HEK293 (cell line): Measurements from ENCODE around the gene CDH6.

Source experiments
- CTCF ChIA-PET: fragments of 350-600 bp; formaldehyde crosslinking; extraction: SDS; loops from one replicate; lab custom pipeline; 2021; ENCODE audit warnings: antibody characterized with exemption; lab: Yijun Ruan, JAX
- POLR2A ChIA-PET: fragments of 300-600 bp; formaldehyde crosslinking; extraction: SDS; loops from one replicate; lab custom pipeline; 2020; ENCODE audit warnings: antibody characterized with exemption, inconsistent platforms; lab: Yijun Ruan, JAX
- H3K27ac ChIP-seq: fragments of 200-500 bp; sonication (Bioruptor generic); 2 replicates; pipeline ENCODE4 v1.5.1; 2014; ENCODE audit warnings: low read depth, low read length, control low read depth, inconsistent platforms; ENCODE audit errors: extremely low read depth
- H3K36me3 ChIP-seq, 2 experiments: fragments of 200-500 bp in 1 of 2; sonication (Bioruptor generic) in 1 of 2; 1 replicate in 1 of 2; 2 replicates in 1 of 2; pipeline ENCODE4 v1.5.1; 2014 to 2017; ENCODE audit warnings: inconsistent platforms in 2 of 2, low read length in 2 of 2; ENCODE audit not compliant: control insufficient read depth in 2 of 2, insufficient read depth in 1 of 2
- H3K4me1 ChIP-seq: fragments of 200-500 bp; sonication (Bioruptor generic); 2 replicates; pipeline ENCODE4 v1.5.1; 2014; ENCODE audit warnings: mild to moderate bottlenecking, low read length, inconsistent platforms; ENCODE audit not compliant: control insufficient read depth, insufficient read depth
- H3K4me3 ChIP-seq: 2 replicates; pipeline ENCODE4 v1.5.1; 2011; ENCODE audit warnings: low read depth, mild to moderate bottlenecking, control low read depth, low read length, moderate library complexity
- H3K9me3 ChIP-seq: fragments of 200-500 bp; sonication (Bioruptor generic); 2 replicates; pipeline ENCODE4 v1.5.1; 2014; ENCODE audit warnings: low read depth, low read length, inconsistent platforms; ENCODE audit not compliant: control insufficient read depth, insufficient read depth
- OSR2 ChIP-seq: fragments of 450-650 bp; formaldehyde crosslinking; IDR thresholded peaks from 2 replicates; pipeline ENCODE4 v1.5.1; 2016; ENCODE audit warnings: missing biosample characterization, missing genetic modification characterization
- REPIN1 ChIP-seq: fragments of 450-650 bp; formaldehyde crosslinking; IDR thresholded peaks from 2 replicates; pipeline ENCODE4 v1.5.1; 2017; ENCODE audit warnings: missing biosample characterization, missing genetic modification characterization, low read depth
- REST ChIP-seq: fragments of 450-650 bp; formaldehyde crosslinking; IDR thresholded peaks from 2 replicates; pipeline ENCODE4 v1.5.1; 2016; ENCODE audit warnings: missing biosample characterization, missing genetic modification characterization
- SP2 ChIP-seq: fragments of 450-650 bp; formaldehyde crosslinking; IDR thresholded peaks from 2 replicates; pipeline ENCODE4 v1.5.1; 2016; ENCODE audit warnings: missing biosample characterization, missing genetic modification characterization
- SP3 ChIP-seq: fragments of 450-650 bp; formaldehyde crosslinking; IDR thresholded peaks from 2 replicates; pipeline ENCODE4 v1.5.1; 2016; ENCODE audit warnings: missing biosample characterization, missing genetic modification characterization
- ZBTB6 ChIP-seq: fragments of 450-650 bp; formaldehyde crosslinking; IDR thresholded peaks from 2 replicates; pipeline ENCODE4 v1.5.1; 2017; ENCODE audit warnings: missing biosample characterization, missing genetic modification characterization
- ZFP69B ChIP-seq: fragments of 450-650 bp; formaldehyde crosslinking; IDR thresholded peaks from 2 replicates; pipeline ENCODE4 v1.5.1; 2016; ENCODE audit warnings: missing biosample characterization, missing genetic modification characterization
- ZNF112 ChIP-seq: fragments of 450-650 bp; formaldehyde crosslinking; IDR thresholded peaks from 2 replicates; pipeline ENCODE4 v1.5.0; 2017; ENCODE audit warnings: missing biosample characterization, missing genetic modification characterization
- ZNF16 ChIP-seq: fragments of 450-650 bp; formaldehyde crosslinking; IDR thresholded peaks from 2 replicates; pipeline ENCODE4 v1.5.1; 2016; ENCODE audit warnings: low read depth, missing biosample characterization, missing genetic modification characterization
- ZNF175 ChIP-seq: fragments of 450-650 bp; formaldehyde crosslinking; IDR thresholded peaks from 2 replicates; pipeline ENCODE4 v1.5.1; 2016; ENCODE audit warnings: missing biosample characterization, missing genetic modification characterization
- ZNF23 ChIP-seq: fragments of 450-650 bp; formaldehyde crosslinking; IDR thresholded peaks from 2 replicates; pipeline ENCODE4 v1.5.1; 2016; ENCODE audit warnings: missing biosample characterization, missing genetic modification characterization, borderline replicate concordance
- ZNF311 ChIP-seq: fragments of 450-650 bp; formaldehyde crosslinking; IDR thresholded peaks from 2 replicates; pipeline ENCODE4 v1.5.1; 2017; ENCODE audit warnings: missing biosample characterization, missing genetic modification characterization, borderline replicate concordance
- ZNF354C ChIP-seq: fragments of 450-650 bp; formaldehyde crosslinking; IDR thresholded peaks from 2 replicates; pipeline ENCODE4 v1.5.1; 2016; ENCODE audit warnings: missing biosample characterization, missing genetic modification characterization, low read depth, borderline replicate concordance
- ZNF366 ChIP-seq: fragments of 450-650 bp; formaldehyde crosslinking; conservative IDR thresholded peaks from 2 replicates; pipeline ENCODE4 v1.5.1; 2016; ENCODE audit warnings: missing biosample characterization, missing genetic modification characterization
- ZNF473 ChIP-seq: fragments of 450-650 bp; formaldehyde crosslinking; IDR thresholded peaks from 2 replicates; pipeline ENCODE4 v1.5.1; 2017; ENCODE audit warnings: missing biosample characterization, missing genetic modification characterization
- ZNF521 ChIP-seq: fragments of 450-650 bp; formaldehyde crosslinking; IDR thresholded peaks from 2 replicates; pipeline ENCODE4 v1.5.1; 2017; ENCODE audit warnings: missing biosample characterization, mild to moderate bottlenecking, missing genetic modification characterization
- ZNF596 ChIP-seq: fragments of 450-650 bp; IDR thresholded peaks from 2 replicates; pipeline ENCODE4 v1.5.0; 2018; ENCODE audit warnings: missing biosample characterization, mild to moderate bottlenecking, missing genetic modification characterization, moderate library complexity
- ZNF701 ChIP-seq: fragments of 450-650 bp; formaldehyde crosslinking; IDR thresholded peaks from 2 replicates; pipeline ENCODE4 v1.5.1; 2016; ENCODE audit warnings: missing biosample characterization, missing genetic modification characterization
- ZNF785 ChIP-seq: fragments of 450-650 bp; formaldehyde crosslinking; IDR thresholded peaks from 2 replicates; pipeline ENCODE4 v1.5.1; 2016; ENCODE audit warnings: missing biosample characterization, missing genetic modification characterization
- ZNF792 ChIP-seq: fragments of 450-650 bp; formaldehyde crosslinking; IDR thresholded peaks from 2 replicates; pipeline ENCODE4 v1.5.1; 2016; ENCODE audit warnings: missing biosample characterization, missing genetic modification characterization
- ZSCAN4 ChIP-seq: fragments of 450-650 bp; formaldehyde crosslinking; IDR thresholded peaks from 2 replicates; pipeline ENCODE4 v1.5.1; 2017; ENCODE audit warnings: missing biosample characterization, missing genetic modification characterization
- TF ChIP-seq, protein P1 (sequence below): fragments of 450-650 bp; formaldehyde crosslinking; IDR thresholded peaks from 2 replicates; pipeline ENCODE4 v1.5.1; 2016; ENCODE audit warnings: missing biosample characterization, missing genetic modification characterization

Gene CDH6

GRCh38 chr5:31301833-31302232 is 108.3 kb downstream of the CDH6 start:
- no peaks in the 10 kb centered on the region for H3K4me1 ChIP-seq
- H3K36me3 ChIP-seq, result no peaks in the 10 kb centered on the region
- CTCF ChIA-PET, result no interaction called here

DNA sequence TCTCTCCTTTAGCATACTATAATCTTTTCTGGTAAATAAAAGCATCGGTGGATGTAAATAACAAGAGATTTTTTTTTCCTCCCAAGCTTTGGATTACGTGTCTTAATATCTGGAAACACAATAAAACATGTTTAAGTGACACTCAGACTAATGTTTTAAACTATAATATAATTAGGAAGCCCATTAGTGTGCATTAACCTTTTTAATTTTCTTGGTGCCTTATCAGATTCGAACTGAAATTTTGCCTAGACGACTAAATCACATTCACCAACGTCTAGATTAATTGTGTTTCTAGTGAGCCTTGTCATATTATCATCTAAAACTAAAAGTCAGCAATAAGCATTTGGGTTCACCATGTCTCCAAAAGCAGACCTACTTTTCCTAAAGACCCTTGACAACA is 110.2 kb downstream of the CDH6 start:
- H3K4me1 ChIP-seq, result no peaks in the 10 kb centered on the region
- no peak overlapping the region for H3K4me3 ChIP-seq
- CTCF ChIA-PET, result no interaction called here
- H3K9me3 ChIP-seq, result no peaks in the 10 kb centered on the region
- H3K27ac ChIP-seq, result no peak overlapping the region
- POLR2A ChIA-PET, result no interaction called here
- H3K36me3 ChIP-seq, result no peaks in the 10 kb centered on the region
- TF ChIP-seq ZNF473 (tag by site-specific recombination) (no peak), ZFP69B (no peak), SP2 (no peak), REST (tag by site-specific recombination) (no peak), OSR2 (tag by site-specific recombination) (no peak), REPIN1 (tag by site-specific recombination) (no peak), ZNF112 (tag by site-specific recombination) (no peak)
- TF ChIP-seq, all 188 proteins: peak for 0

More at GRCh38 chr5:31301833-31302232, 108.3 kb downstream of the CDH6 start:
- Histone ChIP-seq H3K4me3 (no peak overlapping the region), H3K27ac (no peak overlapping the region), H3K9me3 (no peaks in the 10 kb centered on the region)
- POLR2A ChIA-PET, result no interaction called here
- TF ChIP-seq ZNF701 (tag by site-specific recombination), result no peak
- TF ChIP-seq ZNF16 (tag by site-specific recombination), result no peak
- TF ChIP-seq, protein P1, sequence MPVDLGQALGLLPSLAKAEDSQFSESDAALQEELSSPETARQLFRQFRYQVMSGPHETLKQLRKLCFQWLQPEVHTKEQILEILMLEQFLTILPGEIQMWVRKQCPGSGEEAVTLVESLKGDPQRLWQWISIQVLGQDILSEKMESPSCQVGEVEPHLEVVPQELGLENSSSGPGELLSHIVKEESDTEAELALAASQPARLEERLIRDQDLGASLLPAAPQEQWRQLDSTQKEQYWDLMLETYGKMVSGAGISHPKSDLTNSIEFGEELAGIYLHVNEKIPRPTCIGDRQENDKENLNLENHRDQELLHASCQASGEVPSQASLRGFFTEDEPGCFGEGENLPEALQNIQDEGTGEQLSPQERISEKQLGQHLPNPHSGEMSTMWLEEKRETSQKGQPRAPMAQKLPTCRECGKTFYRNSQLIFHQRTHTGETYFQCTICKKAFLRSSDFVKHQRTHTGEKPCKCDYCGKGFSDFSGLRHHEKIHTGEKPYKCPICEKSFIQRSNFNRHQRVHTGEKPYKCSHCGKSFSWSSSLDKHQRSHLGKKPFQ (tag by site-specific recombination), result no peak
- no peak for TF ChIP-seq ZNF175 (tag by site-specific recombination)
- no peak for TF ChIP-seq ZNF311 (tag by site-specific recombination)
- no peak for TF ChIP-seq ZNF596 (tag by site-specific recombination)
- TF ChIP-seq ZNF785 (tag by site-specific recombination), result no peak
- TF ChIP-seq ZSCAN4 (tag by site-specific recombination), result no peak
- no peak for TF ChIP-seq ZNF366 (tag by site-specific recombination)
- TF ChIP-seq SP3, result no peak
- TF ChIP-seq ZBTB6 (tag by site-specific recombination), result no peak
- TF ChIP-seq ZNF521, result no peak
- TF ChIP-seq ZNF23 (tag by site-specific recombination), result no peak
- TF ChIP-seq ZNF792, result no peak
- no peak for TF ChIP-seq ZNF354C (tag by site-specific recombination)
